HepG2 (cell line): ENCODE data around the gene IDUA. TPM values are rescaled to one million over a fixed set of nuclear protein-coding genes. Genes with fewer than 3 reads are reported as not detected.
A peak's percentile ranks its signal among the peaks of the same experiment; 100 is the strongest.

Experiments used
- CCDC6 ChIP-seq: sonication (generic); formaldehyde crosslinking; IDR thresholded peaks from 2 replicates; pipeline ENCODE4 v1.8.1; 2022; ENCODE audit warnings: mild to moderate bottlenecking, missing genetic modification reagents, moderate library complexity
- CHD2 ChIP-seq: IDR thresholded peaks from 2 replicates; pipeline ENCODE4 v1.6.1; 2011; ENCODE audit warnings: low read depth, low read length, improper control_type of control experiment
- ESRRA ChIP-seq: sonication (generic); formaldehyde crosslinking; IDR thresholded peaks from 2 replicates; pipeline ENCODE4 v1.5.1; 2020; ENCODE audit warnings: mild to moderate bottlenecking, low read depth, missing genetic modification reagents
- ETV5 ChIP-seq: IDR thresholded peaks from 2 replicates; pipeline ENCODE4 v1.6.1; 2018; ENCODE audit warnings: missing biosample characterization, missing genetic modification reagents, inconsistent platforms, borderline replicate concordance
- FOXK2 ChIP-seq: fragments of 450-650 bp; IDR thresholded peaks from 2 replicates; pipeline ENCODE4 v1.6.1; 2016
- HDAC1 ChIP-seq: sonication (generic); formaldehyde crosslinking; IDR thresholded peaks from 2 replicates; pipeline ENCODE4 v1.5.1; 2020; ENCODE audit warnings: mild to moderate bottlenecking, missing genetic modification reagents
- NFE2L1 ChIP-seq: sonication (generic); formaldehyde crosslinking; IDR thresholded peaks from 2 replicates; pipeline ENCODE4 v1.4.0; 2020; ENCODE audit warnings: missing genetic modification reagents, mild to moderate bottlenecking, borderline replicate concordance
- NFRKB ChIP-seq: fragments of 450-650 bp; IDR thresholded peaks from 2 replicates; pipeline ENCODE4 v1.6.1; 2017
- PHF20 ChIP-seq: sonication (generic); formaldehyde crosslinking; IDR thresholded peaks from 2 replicates; pipeline ENCODE4 v1.5.0; 2020; ENCODE audit warnings: mild to moderate bottlenecking, missing genetic modification reagents
- RFXAP ChIP-seq: sonication (generic); formaldehyde crosslinking; IDR thresholded peaks from 2 replicates; pipeline ENCODE4 v1.4.0; 2020; ENCODE audit warnings: missing genetic modification reagents, borderline replicate concordance
- SIX1 ChIP-seq: sonication (generic); formaldehyde crosslinking; IDR thresholded peaks from 2 replicates; pipeline ENCODE4 v1.4.0; 2020; ENCODE audit warnings: missing genetic modification reagents, borderline replicate concordance
- SOX5 ChIP-seq: IDR thresholded peaks from 2 replicates; pipeline ENCODE4 v1.6.1; 2016; ENCODE audit warnings: borderline replicate concordance
- TEAD3 ChIP-seq: optimal IDR thresholded peaks from 2 replicates; pipeline ENCODE3; 2016; ENCODE audit warnings: borderline replicate concordance
- THAP11 ChIP-seq: IDR thresholded peaks from 2 replicates; pipeline ENCODE4 v1.6.1; 2016; ENCODE audit warnings: missing biosample characterization, missing genetic modification reagents
- ZC3H13 ChIP-seq: sonication (generic); formaldehyde crosslinking; IDR thresholded peaks from 2 replicates; pipeline ENCODE4 v1.8.1; 2023; ENCODE audit warnings: mild to moderate bottlenecking, missing genetic modification reagents, moderate library complexity
- ZNF280B ChIP-seq: sonication (generic); formaldehyde crosslinking; IDR thresholded peaks from 2 replicates; pipeline ENCODE4 v1.5.0; 2020; ENCODE audit warnings: missing genetic modification reagents, mild to moderate bottlenecking, borderline replicate concordance
- ZNF432 ChIP-seq: sonication (generic); formaldehyde crosslinking; IDR thresholded peaks from 2 replicates; pipeline ENCODE4 v1.5.0; 2020; ENCODE audit warnings: missing genetic modification reagents, mild to moderate bottlenecking, borderline replicate concordance
- ZNF557 ChIP-seq: sonication (generic); formaldehyde crosslinking; IDR thresholded peaks from 2 replicates; pipeline ENCODE4 v1.4.0; 2020; ENCODE audit warnings: missing genetic modification reagents
- ZNF576 ChIP-seq: sonication (generic); formaldehyde crosslinking; IDR thresholded peaks from 2 replicates; pipeline ENCODE4 v1.4.0; 2020; ENCODE audit warnings: mild to moderate bottlenecking, missing genetic modification reagents
- ZNF816 ChIP-seq: sonication (generic); formaldehyde crosslinking; IDR thresholded peaks from 2 replicates; pipeline ENCODE4 v1.8.0; 2022; ENCODE audit warnings: missing genetic modification reagents, mild to moderate bottlenecking, borderline replicate concordance
- ZSCAN25 ChIP-seq: sonication (generic); formaldehyde crosslinking; IDR thresholded peaks from 2 replicates; pipeline ENCODE4 v1.8.0; 2022; ENCODE audit warnings: mild to moderate bottlenecking, missing genetic modification reagents
- ZSCAN31 ChIP-seq: sonication (generic); formaldehyde crosslinking; IDR thresholded peaks from 2 replicates; pipeline ENCODE4 v1.5.0; 2020; ENCODE audit warnings: low read depth, mild to moderate bottlenecking, missing genetic modification reagents
- polyA plus RNA-seq, 8 experiments: library from polyadenylated mRNA; depleted of rRNA in 3 of 8; stranded (reverse) in 7 of 8; unstranded in 1 of 8; fragments of >200 nt; fragmentation: Illumina TruSeq in 4 of 8; extraction: Trizol in 4 of 8; gene quantifications; 2 replicates each; pipeline versions ENCODE4 v1.2.1 to v1.2.3, GENCODE V29; 2011 to 2016; ENCODE audit warnings: low read depth in 4 of 8, missing spikeins in 1 of 8, mixed read lengths in 1 of 8; ENCODE audit not compliant: insufficient read depth in 1 of 8
- total RNA-seq, 5 experiments: library from RNA; depleted of rRNA; stranded (reverse); fragments of >200 nt; fragmentation: Illumina TruSeq; extraction: Trizol; gene quantifications; 2 replicates each; pipeline ENCODE4 v1.2.3, GENCODE V29; 2016; ENCODE audit warnings: low read depth in 1 of 5
- TF ChIP-seq, protein P1 (sequence below): sonication (generic); formaldehyde crosslinking; IDR thresholded peaks from 2 replicates; pipeline ENCODE4 v1.5.0; 2020; ENCODE audit warnings: mild to moderate bottlenecking, missing genetic modification reagents, moderate library complexity
- TF ChIP-seq, protein P2 (sequence below): sonication (generic); formaldehyde crosslinking; IDR thresholded peaks from 2 replicates; pipeline ENCODE4 v1.8.0; 2022; ENCODE audit warnings: mild to moderate bottlenecking, missing genetic modification reagents
- TF ChIP-seq, protein P3 (sequence below): sonication (generic); formaldehyde crosslinking; IDR thresholded peaks from 2 replicates; pipeline ENCODE4 v1.8.1; 2023; ENCODE audit warnings: missing genetic modification reagents, mild to moderate bottlenecking, borderline replicate concordance

Gene IDUA
- total and polyA plus RNA-seq, 2 of the 13 experiments (the other 11 are each of a cell fraction or from before 2014, with no cell fraction given): 0.77 to 1.0 TPM

- TF ChIP-seq ZNF280B (CRISPR knock-in tag) (peak; percentile 42; the same call in 1 of the 2 replicates), ZSCAN31 (CRISPR knock-in tag) (no peak; the same call in 1 of the 2 replicates), CCDC6 (CRISPR knock-in tag) (peak; percentile 5), PHF20 (CRISPR knock-in tag) (peak; percentile 16; the same call in 1 of the 2 replicates), ZSCAN25 (CRISPR knock-in tag) (0 out of 2 replicates have a peak, but pooled peaks have one; percentile 22), NFE2L1 (CRISPR knock-in tag) (peak; percentile 93; the same call in 1 of the 2 replicates), CHD2 (peak; percentile 52), ZNF816 (CRISPR knock-in tag) (0 out of 2 replicates have a peak, but pooled peaks have one; percentile 13), ZNF432 (CRISPR knock-in tag) (no peak), THAP11 (CRISPR knock-in tag) (peak; percentile 9; the same call in 1 of the 2 replicates), SIX1 (CRISPR knock-in tag) (peak; percentile 80; the same call in 1 of the 2 replicates), ETV5 (CRISPR knock-in tag) (no peak; the same call in 1 of the 2 replicates), FOXK2 (0 out of 2 replicates have a peak, but pooled peaks have one; percentile 29), ZNF576 (CRISPR knock-in tag) (no peak), SOX5 (CRISPR knock-in tag) (peak; percentile 49; the same call in 1 of the 2 replicates), TEAD3 (peak; percentile 19), ZNF557 (CRISPR knock-in tag) (no peak), NFRKB (no peak), ZC3H13 (CRISPR knock-in tag) (peak; percentile 68), HDAC1 (no peak; the same call in none of the 2 replicates), ESRRA (CRISPR knock-in tag) (no peak), RFXAP (CRISPR knock-in tag) (0 out of 2 replicates have a peak, but pooled peaks have one; percentile 63)
- TF ChIP-seq, protein P1, sequence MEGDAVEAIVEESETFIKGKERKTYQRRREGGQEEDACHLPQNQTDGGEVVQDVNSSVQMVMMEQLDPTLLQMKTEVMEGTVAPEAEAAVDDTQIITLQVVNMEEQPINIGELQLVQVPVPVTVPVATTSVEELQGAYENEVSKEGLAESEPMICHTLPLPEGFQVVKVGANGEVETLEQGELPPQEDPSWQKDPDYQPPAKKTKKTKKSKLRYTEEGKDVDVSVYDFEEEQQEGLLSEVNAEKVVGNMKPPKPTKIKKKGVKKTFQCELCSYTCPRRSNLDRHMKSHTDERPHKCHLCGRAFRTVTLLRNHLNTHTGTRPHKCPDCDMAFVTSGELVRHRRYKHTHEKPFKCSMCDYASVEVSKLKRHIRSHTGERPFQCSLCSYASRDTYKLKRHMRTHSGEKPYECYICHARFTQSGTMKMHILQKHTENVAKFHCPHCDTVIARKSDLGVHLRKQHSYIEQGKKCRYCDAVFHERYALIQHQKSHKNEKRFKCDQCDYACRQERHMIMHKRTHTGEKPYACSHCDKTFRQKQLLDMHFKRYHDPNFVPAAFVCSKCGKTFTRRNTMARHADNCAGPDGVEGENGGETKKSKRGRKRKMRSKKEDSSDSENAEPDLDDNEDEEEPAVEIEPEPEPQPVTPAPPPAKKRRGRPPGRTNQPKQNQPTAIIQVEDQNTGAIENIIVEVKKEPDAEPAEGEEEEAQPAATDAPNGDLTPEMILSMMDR: peak; percentile 54
- TF ChIP-seq, protein P2, sequence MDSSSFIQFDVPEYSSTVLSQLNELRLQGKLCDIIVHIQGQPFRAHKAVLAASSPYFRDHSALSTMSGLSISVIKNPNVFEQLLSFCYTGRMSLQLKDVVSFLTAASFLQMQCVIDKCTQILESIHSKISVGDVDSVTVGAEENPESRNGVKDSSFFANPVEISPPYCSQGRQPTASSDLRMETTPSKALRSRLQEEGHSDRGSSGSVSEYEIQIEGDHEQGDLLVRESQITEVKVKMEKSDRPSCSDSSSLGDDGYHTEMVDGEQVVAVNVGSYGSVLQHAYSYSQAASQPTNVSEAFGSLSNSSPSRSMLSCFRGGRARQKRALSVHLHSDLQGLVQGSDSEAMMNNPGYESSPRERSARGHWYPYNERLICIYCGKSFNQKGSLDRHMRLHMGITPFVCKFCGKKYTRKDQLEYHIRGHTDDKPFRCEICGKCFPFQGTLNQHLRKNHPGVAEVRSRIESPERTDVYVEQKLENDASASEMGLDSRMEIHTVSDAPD (CRISPR knock-in tag): peak; percentile 47
- TF ChIP-seq, protein P3, sequence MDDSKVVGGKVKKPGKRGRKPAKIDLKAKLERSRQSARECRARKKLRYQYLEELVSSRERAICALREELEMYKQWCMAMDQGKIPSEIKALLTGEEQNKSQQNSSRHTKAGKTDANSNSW (CRISPR knock-in tag): peak; percentile 94
Observed at GRCh38 chr4:993111-994029, 6.5 kb downstream of the IDUA start, which contains the start of gene SLC26A1 (continued).
